Liver (tissue), 9 donors: Measurements from ENCODE around the gene CGNL1. TPM values are rescaled to one million over a fixed set of nuclear protein-coding genes. Genes with fewer than 3 reads are reported as not detected.

Experiments
- DNase-seq: peaks from one replicate; pipeline ENCODE4 v3.0.0-alpha.2; 2017; ENCODE audit warnings: low spot score
- H3K27ac ChIP-seq, 2 donors: one replicate each; pipeline ENCODE4 v1.7.0; 2013; ENCODE audit warnings: inconsistent platforms in 2 of 2, low read length in 2 of 2, control low read depth in 1 of 2, low read depth in 1 of 2, mild to moderate bottlenecking in 1 of 2
- H3K27me3 ChIP-seq, 4 donors: one replicate each; pipeline versions ENCODE4 v1.6.1 to v1.7.0; 2013; ENCODE audit warnings: low read length in 3 of 4, inconsistent platforms in 1 of 4, mild to moderate bottlenecking in 1 of 4, moderate library complexity in 1 of 4; ENCODE audit not compliant: control insufficient read depth in 4 of 4, insufficient read depth in 4 of 4
- H3K36me3 ChIP-seq, 4 donors: one replicate each; pipeline versions ENCODE4 v1.6.1 to v1.7.0; 2013; ENCODE audit warnings: low read length in 3 of 4, mild to moderate bottlenecking in 3 of 4, low read depth in 1 of 4, moderate library complexity in 1 of 4; ENCODE audit not compliant: control insufficient read depth in 4 of 4, insufficient read depth in 3 of 4
- H3K4me1 ChIP-seq, 4 donors: one replicate each; pipeline versions ENCODE4 v1.6.1 to v1.7.0; 2013; ENCODE audit warnings: low read length in 3 of 4, mild to moderate bottlenecking in 3 of 4, moderate library complexity in 1 of 4; ENCODE audit not compliant: control insufficient read depth in 4 of 4, insufficient read depth in 4 of 4
- H3K4me3 ChIP-seq, 3 donors: one replicate each; pipeline versions ENCODE4 v1.6.1 to v1.7.0; 2013; ENCODE audit warnings: low read length in 3 of 3, control low read depth in 1 of 3, low read depth in 1 of 3, mild to moderate bottlenecking in 1 of 3
- H3K9ac ChIP-seq, 2 donors: one replicate each; pipeline ENCODE4 v1.7.0; 2013; ENCODE audit warnings: low read length in 2 of 2, mild to moderate bottlenecking in 2 of 2, moderate library complexity in 2 of 2, control low read depth in 1 of 2, low read depth in 1 of 2
- H3K9me3 ChIP-seq, 4 donors: one replicate each; pipeline versions ENCODE4 v1.6.1 to v1.7.0; 2013; ENCODE audit warnings: low read length in 3 of 4; ENCODE audit not compliant: control insufficient read depth in 4 of 4
- ATF3 ChIP-seq: IDR thresholded peaks from 2 replicates; pipeline ENCODE4 v1.6.1; 2016; ENCODE audit warnings: antibody characterized with exemption
- CTCF ChIP-seq: fragments of 150-350 bp; IDR thresholded peaks from 2 replicates; pipeline ENCODE4 v1.5.1; 2017; ENCODE audit warnings: improper control_type of control experiment, low read depth, low read length; ENCODE audit not compliant: missing input control
- EGR1 ChIP-seq, 2 donors: IDR thresholded peaks; 2 replicates each; pipeline ENCODE4 v1.6.1; 2016 to 2018; ENCODE audit warnings: antibody characterized with exemption in 2 of 2, low read depth in 2 of 2
- FOXA1 ChIP-seq: IDR thresholded peaks from 2 replicates; pipeline ENCODE4 v1.6.1; 2016; ENCODE audit warnings: antibody characterized with exemption
- FOXA2 ChIP-seq: IDR thresholded peaks from 2 replicates; pipeline ENCODE4 v1.6.1; 2016; ENCODE audit warnings: antibody characterized with exemption
- GABPA ChIP-seq, 2 donors: IDR thresholded peaks in 1 of 2; conservative IDR thresholded peaks in 1 of 2; 2 replicates each; pipeline ENCODE4 v1.6.1; 2016; ENCODE audit warnings: antibody characterized with exemption in 2 of 2, mild to moderate bottlenecking in 1 of 2, moderate library complexity in 1 of 2
- HNF4A ChIP-seq, 2 donors: conservative IDR thresholded peaks; 2 replicates each; pipeline ENCODE4 v1.6.1; 2016; ENCODE audit warnings: antibody characterized with exemption in 2 of 2, mild to moderate bottlenecking in 2 of 2
- JUND ChIP-seq, 2 donors: IDR thresholded peaks; 2 replicates each; pipeline ENCODE4 v1.6.1; 2016; ENCODE audit warnings: antibody characterized with exemption in 2 of 2
- NR2F2 ChIP-seq: IDR thresholded peaks from 2 replicates; pipeline ENCODE4 v1.6.1; 2016; ENCODE audit warnings: antibody characterized with exemption
- RAD21 ChIP-seq, 2 donors: IDR thresholded peaks; 2 replicates each; pipeline ENCODE4 v1.6.1; 2016; ENCODE audit warnings: antibody characterized with exemption in 2 of 2, mild to moderate bottlenecking in 2 of 2
- RXRA ChIP-seq, 2 donors: IDR thresholded peaks; 2 replicates each; pipeline ENCODE4 v1.6.1; 2017 to 2018; ENCODE audit warnings: antibody characterized with exemption in 2 of 2, mild to moderate bottlenecking in 1 of 2
- SP1 ChIP-seq: IDR thresholded peaks from 2 replicates; pipeline ENCODE4 v1.6.1; 2018; ENCODE audit warnings: antibody characterized with exemption, mild to moderate bottlenecking
- TAF1 ChIP-seq: conservative IDR thresholded peaks from 2 replicates; pipeline ENCODE4 v1.6.1; 2016; ENCODE audit warnings: antibody characterized with exemption, mild to moderate bottlenecking
- YY1 ChIP-seq: IDR thresholded peaks from 2 replicates; pipeline ENCODE4 v1.6.1; 2016; ENCODE audit warnings: antibody characterized with exemption, mild to moderate bottlenecking
- ZBTB33 ChIP-seq: IDR thresholded peaks from 2 replicates; pipeline ENCODE4 v1.6.1; 2016; ENCODE audit warnings: antibody characterized with exemption
- WGBS: extraction: QIAGEN DNeasy Blood & Tissue Kit; methylation state at CpG from one replicate; pipeline ENCODE4 v1.1.7; 2013; 5-methylcytosine and 5-hydroxymethylcytosine counted together
- polyA plus RNA-seq, 2 donors: library from polyadenylated mRNA; stranded (reverse) in 1 of 2; unstranded in 1 of 2; fragments of 200-250 nt in 1 of 2; fragments of >200 nt in 1 of 2; fragmentation: Nextera tagmentation in 1 of 2; extraction: Ambion mirVana in 1 of 2; gene quantifications; one replicate each; pipeline versions ENCODE4 v1.2.1 to v1.2.3, GENCODE V29; 2013 to 2015
- total RNA-seq, 2 donors: library from RNA; depleted of rRNA; stranded (reverse); fragments of >200 nt; gene quantifications; one replicate each; pipeline ENCODE4 v1.2.3, GENCODE V29; 2014
- TF ChIP-seq, protein P1 (sequence below): IDR thresholded peaks from 2 replicates; pipeline ENCODE4 v1.6.1; 2016; ENCODE audit warnings: antibody characterized with exemption
- donor health status: healthy.
- donor health status: healthy.
- donor health status: healthy.
- donor health status: healthy.
- donor health status: healthy.

CGNL1 gene
- total and polyA plus RNA-seq, 4 donors = 12.0 to 31.9 (median 16.1) TPM

GRCh38 chr15:57335719-57336118, 40.6 kb upstream of the CGNL1 start:
- no peak overlapping the region for H3K4me3 ChIP-seq
- H3K9ac ChIP-seq = no peak overlapping the region
- TF ChIP-seq ZBTB33 (no peak), EGR1 (IDR thresholded peaks at IDR 0.05; ENCODE audit: low read depth in 2 of 2) (no peak), ATF3 (no peak), FOXA1 (no peak), TAF1 (no peak), CTCF (no peak), JUND (IDR thresholded peaks at IDR 0.05) (no peak), YY1 (no peak), FOXA2 (no peak), RXRA (IDR thresholded peaks at IDR 0.05) (no peak), NR2F2 (no peak)
- no peaks in the 10 kb centered on the region for H3K27me3 ChIP-seq
- WGBS = 78% methylated on average over 7 of the region's 7 CpGs
- H3K4me1 ChIP-seq = no peaks in the 10 kb centered on the region
- no peak overlapping the region for H3K27ac ChIP-seq
- no peaks in the 10 kb centered on the region for H3K36me3 ChIP-seq
- no peak for DNase-seq
- no peaks in the 10 kb centered on the region for H3K9me3 ChIP-seq

GRCh38 chr15:57337868-57338411, 38.4 kb upstream of the CGNL1 start:
- no peak overlapping the region for H3K9ac ChIP-seq
- TF ChIP-seq NR2F2 (no peak), RAD21 (IDR thresholded peaks at IDR 0.05) (no peak), RXRA (IDR thresholded peaks at IDR 0.05) (no peak), YY1 (no peak), SP1 (peak; percentile 18)
- H3K36me3 ChIP-seq = no peaks in the 10 kb centered on the region
- WGBS = 72% methylated on average over 15 of the region's 15 CpGs
- no peak for DNase-seq
- peak overlapping the region in 1 of 2 donors; percentile 18 for H3K27ac ChIP-seq
- no peaks in the 10 kb centered on the region for H3K9me3 ChIP-seq
- no peaks in the 10 kb centered on the region for H3K27me3 ChIP-seq
- H3K4me1 ChIP-seq = no peaks in the 10 kb centered on the region
- H3K4me3 ChIP-seq = no peak overlapping the region

DNA sequence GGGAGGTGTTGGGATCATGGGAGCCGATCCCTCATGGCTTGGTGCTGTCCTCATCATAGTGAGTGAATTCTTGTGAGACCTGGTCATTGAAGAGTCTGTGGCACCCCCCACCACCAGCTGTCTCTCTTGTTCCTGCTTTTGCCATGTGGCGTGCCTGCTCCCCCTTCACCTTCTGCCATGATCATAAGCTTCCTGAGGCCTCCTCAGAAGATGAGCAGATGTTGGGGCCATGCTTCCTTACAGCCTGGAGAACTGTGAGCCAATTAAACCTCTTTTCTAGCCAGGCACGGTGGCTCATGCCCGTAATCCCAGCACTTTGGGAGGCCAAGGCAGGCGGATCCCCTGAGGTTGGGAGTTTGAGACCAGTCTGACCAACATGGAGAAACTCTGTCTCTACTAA, 37.0 kb upstream of the CGNL1 start:
- DNase-seq = no peak
- TF ChIP-seq YY1 (no peak), HNF4A (conservative IDR thresholded peaks at IDR 0.05) (no peak), GABPA (IDR thresholded peaks at IDR 0.05 in 1 of 2, conservative IDR thresholded peaks at IDR 0.05 in 1 of 2) (no peak), ATF3 (no peak), CTCF (no peak), FOXA1 (no peak), ZBTB33 (no peak)
- TF ChIP-seq, protein P1, sequence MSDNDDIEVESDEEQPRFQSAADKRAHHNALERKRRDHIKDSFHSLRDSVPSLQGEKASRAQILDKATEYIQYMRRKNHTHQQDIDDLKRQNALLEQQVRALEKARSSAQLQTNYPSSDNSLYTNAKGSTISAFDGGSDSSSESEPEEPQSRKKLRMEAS = no peak
- no peak overlapping the region for H3K9ac ChIP-seq
- H3K27me3 ChIP-seq = no peaks in the 10 kb centered on the region
- 92% methylated on average over 5 of the region's 5 CpGs for WGBS
- no peak overlapping the region for H3K4me3 ChIP-seq
- H3K9me3 ChIP-seq = no peaks in the 10 kb centered on the region
- no peaks in the 10 kb centered on the region for H3K36me3 ChIP-seq
- H3K27ac ChIP-seq = no peak overlapping the region
- H3K4me1 ChIP-seq = no peaks in the 10 kb centered on the region
